SK-N-SH treated with all-trans-retinoic acid at 6 μM for 48 hours (cell line): ENCODE data around the gene LPIN1.

ENCODE experiments used
- ARNTL ChIP-seq: fragments of 450-650 bp; formaldehyde crosslinking; IDR thresholded peaks from 2 replicates; pipeline ENCODE4 v1.5.0; 2020; ENCODE audit warnings: low read depth, mild to moderate bottlenecking, moderate library complexity, borderline replicate concordance
- BACH2 ChIP-seq: fragments of 250-450 bp; sonication (Bioruptor Pico); IDR thresholded peaks from 2 replicates; pipeline ENCODE4 v1.9.0; 2021; ENCODE audit warnings: mild to moderate bottlenecking, borderline replicate concordance
- GLIS3 ChIP-seq: fragments of 250-450 bp; sonication (Bioruptor Pico); IDR thresholded peaks from 2 replicates; pipeline ENCODE4 v1.5.0; 2020; ENCODE audit warnings: mild to moderate bottlenecking, moderate library complexity
- RARB ChIP-seq: fragments of 250-450 bp; sonication (Bioruptor Pico); IDR thresholded peaks from 2 replicates; pipeline ENCODE4 v1.8.0; 2021; ENCODE audit warnings: mild to moderate bottlenecking, moderate library complexity
- TOX ChIP-seq: fragments of 250-450 bp; sonication (Bioruptor Pico); IDR thresholded peaks from 2 replicates; pipeline ENCODE4 v1.8.0; 2021; ENCODE audit warnings: mild to moderate bottlenecking, moderate library complexity, borderline replicate concordance
- ZFP3 ChIP-seq: fragments of 250-450 bp; sonication (Bioruptor Pico); IDR thresholded peaks from 2 replicates; pipeline ENCODE4 v1.5.0; 2020; ENCODE audit warnings: mild to moderate bottlenecking, moderate library complexity
- TF ChIP-seq, protein P1 (sequence below): fragments of 250-450 bp; sonication (Bioruptor Pico); IDR thresholded peaks from 2 replicates; pipeline ENCODE4 v1.5.0; 2020; ENCODE audit warnings: mild to moderate bottlenecking, moderate library complexity
- TF ChIP-seq, protein P2 (sequence below): fragments of 250-450 bp; sonication (Bioruptor Pico); IDR thresholded peaks from 2 replicates; pipeline ENCODE4 v1.8.0; 2021; ENCODE audit warnings: low read depth, mild to moderate bottlenecking, moderate library complexity, borderline replicate concordance

DNA sequence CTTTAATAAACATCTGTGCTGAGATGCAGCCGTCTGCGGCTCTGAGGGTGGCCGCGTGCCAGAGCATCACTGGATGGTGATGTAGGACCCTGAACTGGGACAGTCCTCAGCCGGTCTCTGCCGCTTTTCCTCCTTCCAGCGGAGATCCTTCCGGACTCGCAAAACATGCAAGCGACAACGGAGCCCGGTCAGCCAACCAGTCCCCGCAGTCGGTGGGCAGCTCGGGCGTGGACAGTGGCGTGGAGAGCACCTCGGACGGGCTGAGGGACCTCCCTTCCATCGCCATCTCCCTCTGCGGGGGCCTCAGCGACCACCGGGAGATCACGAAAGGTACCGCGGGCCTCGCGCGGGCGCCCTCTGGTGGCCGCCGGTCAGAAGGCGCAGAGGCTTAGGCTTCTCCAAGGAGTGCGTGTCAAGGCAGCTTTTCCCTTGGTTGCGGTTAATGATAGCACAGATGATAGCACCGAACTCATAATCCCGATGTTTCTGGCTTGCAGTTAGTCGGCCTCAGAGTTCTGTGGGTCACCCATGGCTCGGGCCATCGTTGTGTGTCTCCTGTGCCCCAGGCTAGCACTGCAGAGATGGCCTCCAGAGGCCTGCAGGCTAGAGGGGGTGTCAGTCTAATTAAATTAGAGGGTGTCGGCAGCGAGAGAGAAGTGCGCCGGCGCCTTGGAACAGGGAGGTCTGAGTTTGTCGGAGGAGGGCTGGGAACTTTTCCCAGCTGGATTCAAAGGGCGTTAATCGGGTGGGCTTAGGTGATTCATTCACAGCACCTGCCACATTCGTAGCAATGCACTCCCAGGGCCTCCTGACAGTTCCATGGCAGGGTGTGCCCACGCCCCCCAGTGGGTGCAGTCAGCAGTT lies 38.5 kb downstream of the LPIN1 start:
- TF ChIP-seq, protein P1, sequence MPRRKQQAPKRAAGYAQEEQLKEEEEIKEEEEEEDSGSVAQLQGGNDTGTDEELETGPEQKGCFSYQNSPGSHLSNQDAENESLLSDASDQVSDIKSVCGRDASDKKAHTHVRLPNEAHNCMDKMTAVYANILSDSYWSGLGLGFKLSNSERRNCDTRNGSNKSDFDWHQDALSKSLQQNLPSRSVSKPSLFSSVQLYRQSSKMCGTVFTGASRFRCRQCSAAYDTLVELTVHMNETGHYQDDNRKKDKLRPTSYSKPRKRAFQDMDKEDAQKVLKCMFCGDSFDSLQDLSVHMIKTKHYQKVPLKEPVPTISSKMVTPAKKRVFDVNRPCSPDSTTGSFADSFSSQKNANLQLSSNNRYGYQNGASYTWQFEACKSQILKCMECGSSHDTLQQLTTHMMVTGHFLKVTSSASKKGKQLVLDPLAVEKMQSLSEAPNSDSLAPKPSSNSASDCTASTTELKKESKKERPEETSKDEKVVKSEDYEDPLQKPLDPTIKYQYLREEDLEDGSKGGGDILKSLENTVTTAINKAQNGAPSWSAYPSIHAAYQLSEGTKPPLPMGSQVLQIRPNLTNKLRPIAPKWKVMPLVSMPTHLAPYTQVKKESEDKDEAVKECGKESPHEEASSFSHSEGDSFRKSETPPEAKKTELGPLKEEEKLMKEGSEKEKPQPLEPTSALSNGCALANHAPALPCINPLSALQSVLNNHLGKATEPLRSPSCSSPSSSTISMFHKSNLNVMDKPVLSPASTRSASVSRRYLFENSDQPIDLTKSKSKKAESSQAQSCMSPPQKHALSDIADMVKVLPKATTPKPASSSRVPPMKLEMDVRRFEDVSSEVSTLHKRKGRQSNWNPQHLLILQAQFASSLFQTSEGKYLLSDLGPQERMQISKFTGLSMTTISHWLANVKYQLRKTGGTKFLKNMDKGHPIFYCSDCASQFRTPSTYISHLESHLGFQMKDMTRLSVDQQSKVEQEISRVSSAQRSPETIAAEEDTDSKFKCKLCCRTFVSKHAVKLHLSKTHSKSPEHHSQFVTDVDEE (CRISPR knock-in tag) = no peak
- TF ChIP-seq, protein P2, sequence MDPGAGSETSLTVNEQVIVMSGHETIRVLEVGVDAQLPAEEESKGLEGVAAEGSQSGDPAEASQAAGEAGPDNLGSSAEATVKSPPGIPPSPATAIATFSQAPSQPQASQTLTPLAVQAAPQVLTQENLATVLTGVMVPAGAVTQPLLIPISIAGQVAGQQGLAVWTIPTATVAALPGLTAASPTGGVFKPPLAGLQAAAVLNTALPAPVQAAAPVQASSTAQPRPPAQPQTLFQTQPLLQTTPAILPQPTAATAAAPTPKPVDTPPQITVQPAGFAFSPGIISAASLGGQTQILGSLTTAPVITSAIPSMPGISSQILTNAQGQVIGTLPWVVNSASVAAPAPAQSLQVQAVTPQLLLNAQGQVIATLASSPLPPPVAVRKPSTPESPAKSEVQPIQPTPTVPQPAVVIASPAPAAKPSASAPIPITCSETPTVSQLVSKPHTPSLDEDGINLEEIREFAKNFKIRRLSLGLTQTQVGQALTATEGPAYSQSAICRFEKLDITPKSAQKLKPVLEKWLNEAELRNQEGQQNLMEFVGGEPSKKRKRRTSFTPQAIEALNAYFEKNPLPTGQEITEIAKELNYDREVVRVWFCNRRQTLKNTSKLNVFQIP = no peak
- TF ChIP-seq GLIS3 (CRISPR knock-in tag) = no peak
- TF ChIP-seq RARB (CRISPR knock-in tag) = no peak
- no peak for TF ChIP-seq ARNTL (CRISPR knock-in tag)
- no peak for TF ChIP-seq ZFP3 (CRISPR knock-in tag)
- TF ChIP-seq BACH2 = no peak
- no peak for TF ChIP-seq TOX
